H1 (cell line): ENCODE data around the gene UBE2O. TPM values are rescaled to one million over a fixed set of nuclear protein-coding genes. Genes with fewer than 3 reads are reported as not detected.

Experiments used
- ASH2L ChIP-seq: fragments of 200-600, 300-600 bp; sonication (generic); IDR thresholded peaks from one replicate; pipeline ENCODE4 v1.7.1; 2017; ENCODE audit warnings: low read length
- BRCA1 ChIP-seq: IDR thresholded peaks from 2 replicates; pipeline ENCODE4 v1.6.1; 2012; ENCODE audit warnings: low read depth, low read length, improper control_type of control experiment
- CHD1 ChIP-seq: IDR thresholded peaks from 2 replicates; pipeline ENCODE4 v1.6.1; 2012; ENCODE audit warnings: low read depth, low read length, improper control_type of control experiment
- CHD2 ChIP-seq: IDR thresholded peaks from 2 replicates; pipeline ENCODE4 v1.6.1; 2012; ENCODE audit warnings: low read length, improper control_type of control experiment
- EZH2 ChIP-seq: fragments of 200-600 bp; sonication (generic); IDR thresholded peaks from 2 replicates; pipeline ENCODE4 v1.7.1; 2012; ENCODE audit warnings: low read depth, mild to moderate bottlenecking, moderate library complexity, low read length, inconsistent platforms; ENCODE audit not compliant: severe bottlenecking
- FOSL1 ChIP-seq: IDR thresholded peaks from 2 replicates; pipeline ENCODE4 v1.6.1; 2011; ENCODE audit warnings: mild to moderate bottlenecking, low read depth, low read length, moderate library complexity; ENCODE audit not compliant: insufficient read depth
- GTF2F1 ChIP-seq: IDR thresholded peaks from 2 replicates; pipeline ENCODE4 v1.6.1; 2012; ENCODE audit warnings: low read depth, low read length, improper control_type of control experiment, borderline replicate concordance
- HDAC2 ChIP-seq, 2 experiments: fragments of 300-600 bp in 1 of 2; sonication (generic) in 1 of 2; IDR thresholded peaks; 2 replicates each; pipeline ENCODE4 v1.6.1; 2011 to 2012; ENCODE audit warnings: low read depth in 2 of 2, low read length in 2 of 2, mild to moderate bottlenecking in 2 of 2, moderate library complexity in 2 of 2, borderline replicate concordance in 1 of 2, inconsistent platforms in 1 of 2
- KDM4A ChIP-seq: IDR thresholded peaks from one replicate; pipeline ENCODE4 v1.7.1; 2012; ENCODE audit warnings: low read depth, mild to moderate bottlenecking, moderate library complexity, low read length, inconsistent platforms; ENCODE audit not compliant: severe bottlenecking
- RBBP5 ChIP-seq: IDR thresholded peaks from 2 replicates; pipeline ENCODE4 v1.7.1; 2012; ENCODE audit warnings: low read depth, mild to moderate bottlenecking, inconsistent platforms, low read length, moderate library complexity, borderline replicate concordance
- RNF2 ChIP-seq: fragments of 200-900, 300-1000 bp; sonication (generic); IDR thresholded peaks from 2 replicates; pipeline ENCODE4 v1.7.1; 2016; ENCODE audit warnings: borderline replicate concordance, low read depth, mild to moderate bottlenecking, antibody characterized with exemption, low read length; ENCODE audit not compliant: poor library complexity, severe bottlenecking; ENCODE audit errors: missing control alignments
- SIRT6 ChIP-seq: IDR thresholded peaks from one replicate; pipeline ENCODE4 v1.7.1; 2012; ENCODE audit warnings: low read length, inconsistent platforms
- SIX5 ChIP-seq: IDR thresholded peaks from 2 replicates; pipeline ENCODE4 v1.6.1; 2011; ENCODE audit warnings: mild to moderate bottlenecking, low read depth, low read length
- TCF12 ChIP-seq: IDR thresholded peaks from 2 replicates; pipeline ENCODE4 v1.6.1; 2011; ENCODE audit warnings: low read depth, mild to moderate bottlenecking, low read length
- YY1 ChIP-seq: IDR thresholded peaks from 2 replicates; pipeline ENCODE4 v1.6.1; 2011; ENCODE audit warnings: low read depth, mild to moderate bottlenecking, low read length
- polyA plus RNA-seq, 7 experiments: library from polyadenylated mRNA; depleted of rRNA in 3 of 7; stranded (reverse) in 5 of 7; unstranded in 2 of 7; fragments of >200 nt in 5 of 7; fragments of 200-250 nt in 2 of 7; gene quantifications; 1 replicate in 5 of 7; 2 replicates in 1 of 7; 4 replicates in 1 of 7; pipeline versions ENCODE4 v1.2.1 to v1.2.3, GENCODE V29; 2011 to 2013; ENCODE audit warnings: missing spikeins in 2 of 7, mixed read lengths in 2 of 7
- total RNA-seq: library from RNA; stranded (reverse); fragmentation: NEBNext Ultra II Directional; extraction: Animal tissue kit (Norgen Biotek cat#: 25700); gene quantifications from 2 replicates; pipeline ENCODE4 v1.2.1, GENCODE V29; 2021
- TF ChIP-seq, protein P1 (sequence below): IDR thresholded peaks from 2 replicates; pipeline ENCODE4 v1.6.1; 2012; ENCODE audit warnings: inconsistent platforms
- TF ChIP-seq, protein P2 (sequence below), 3 experiments: IDR thresholded peaks; 1 replicate in 2 of 3; 2 replicates in 1 of 3; pipeline versions ENCODE4 v1.5.1 to v1.6.1; 2011; ENCODE audit warnings: low read length in 3 of 3, mild to moderate bottlenecking in 3 of 3, inconsistent platforms in 2 of 3, low read depth in 1 of 3, moderate library complexity in 1 of 3; ENCODE audit not compliant: insufficient read depth in 1 of 3; ENCODE audit errors: control extremely low read depth in 1 of 3

UBE2O gene
- total and polyA plus RNA-seq, 2 of the 8 experiments (the other 6 are each of a cell fraction or from before 2014, with no cell fraction given), result 24.4 to 63.0 TPM

DNA sequence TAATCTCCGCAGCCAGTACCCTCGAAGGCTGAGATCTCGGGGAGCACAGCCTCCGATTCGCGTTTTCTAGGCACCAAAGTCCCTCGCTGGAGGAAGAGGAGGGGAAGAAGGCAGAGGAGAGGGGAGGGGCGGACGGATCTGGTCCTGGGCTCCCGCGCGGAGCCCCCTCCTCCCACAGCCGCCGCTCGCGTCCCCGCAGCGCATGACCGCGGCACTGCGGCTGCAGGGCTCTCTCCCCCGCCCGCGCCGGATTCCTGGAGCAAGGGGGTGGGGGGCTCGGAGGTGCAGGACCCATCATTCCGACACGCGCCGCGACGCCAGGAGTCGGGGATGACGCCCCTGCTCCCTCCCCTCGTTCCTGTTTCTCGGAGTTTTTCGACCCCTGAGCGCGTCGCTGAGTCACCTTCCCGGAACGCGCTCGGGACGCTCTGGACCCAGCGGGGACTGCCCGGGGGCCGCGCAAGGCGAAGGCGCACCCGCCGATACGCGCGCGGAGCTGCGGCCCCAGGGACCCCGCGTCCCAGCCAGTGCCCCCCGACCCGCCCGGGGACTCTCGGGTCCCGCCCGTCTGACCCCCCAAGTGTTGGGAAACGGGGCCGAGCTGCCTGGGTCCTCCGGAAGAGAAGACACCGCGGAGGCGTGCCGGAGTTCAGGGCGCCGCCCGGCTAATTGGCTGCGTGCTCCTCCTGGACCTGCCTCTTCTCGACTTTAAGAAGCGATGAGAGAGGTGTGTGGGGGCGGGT, 70.0 kb downstream of the UBE2O start (continued):
- TF ChIP-seq, protein P1, sequence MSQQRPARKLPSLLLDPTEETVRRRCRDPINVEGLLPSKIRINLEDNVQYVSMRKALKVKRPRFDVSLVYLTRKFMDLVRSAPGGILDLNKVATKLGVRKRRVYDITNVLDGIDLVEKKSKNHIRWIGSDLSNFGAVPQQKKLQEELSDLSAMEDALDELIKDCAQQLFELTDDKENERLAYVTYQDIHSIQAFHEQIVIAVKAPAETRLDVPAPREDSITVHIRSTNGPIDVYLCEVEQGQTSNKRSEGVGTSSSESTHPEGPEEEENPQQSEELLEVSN, result peak; percentile 47; the same call in 1 of the 2 replicates
- TF ChIP-seq CHD2, result no peak
- TF ChIP-seq, protein P2, sequence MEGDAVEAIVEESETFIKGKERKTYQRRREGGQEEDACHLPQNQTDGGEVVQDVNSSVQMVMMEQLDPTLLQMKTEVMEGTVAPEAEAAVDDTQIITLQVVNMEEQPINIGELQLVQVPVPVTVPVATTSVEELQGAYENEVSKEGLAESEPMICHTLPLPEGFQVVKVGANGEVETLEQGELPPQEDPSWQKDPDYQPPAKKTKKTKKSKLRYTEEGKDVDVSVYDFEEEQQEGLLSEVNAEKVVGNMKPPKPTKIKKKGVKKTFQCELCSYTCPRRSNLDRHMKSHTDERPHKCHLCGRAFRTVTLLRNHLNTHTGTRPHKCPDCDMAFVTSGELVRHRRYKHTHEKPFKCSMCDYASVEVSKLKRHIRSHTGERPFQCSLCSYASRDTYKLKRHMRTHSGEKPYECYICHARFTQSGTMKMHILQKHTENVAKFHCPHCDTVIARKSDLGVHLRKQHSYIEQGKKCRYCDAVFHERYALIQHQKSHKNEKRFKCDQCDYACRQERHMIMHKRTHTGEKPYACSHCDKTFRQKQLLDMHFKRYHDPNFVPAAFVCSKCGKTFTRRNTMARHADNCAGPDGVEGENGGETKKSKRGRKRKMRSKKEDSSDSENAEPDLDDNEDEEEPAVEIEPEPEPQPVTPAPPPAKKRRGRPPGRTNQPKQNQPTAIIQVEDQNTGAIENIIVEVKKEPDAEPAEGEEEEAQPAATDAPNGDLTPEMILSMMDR (IDR thresholded peaks at IDR 0.05; ENCODE audit: control extremely low read depth in 1 of 3, insufficient read depth in 1 of 3, low read depth in 1 of 3, low read length in 3 of 3), result no peak
- no peak for TF ChIP-seq CHD1
- no peak for TF ChIP-seq SIRT6
- peak; percentile 99 for TF ChIP-seq KDM4A
- no peak for TF ChIP-seq TCF12
- TF ChIP-seq RNF2, result peak; percentile 37
- TF ChIP-seq RBBP5, result peak; percentile 24; the same call in 1 of the 2 replicates
- TF ChIP-seq FOSL1, result no peak
- no peak for TF ChIP-seq SIX5
- TF ChIP-seq HDAC2 (IDR thresholded peaks at IDR 0.05; ENCODE audit: borderline replicate concordance in 1 of 2, low read depth in 2 of 2, low read length in 2 of 2), result no peak
- TF ChIP-seq ASH2L, result peak; percentile 88
- no peak for TF ChIP-seq BRCA1
- TF ChIP-seq EZH2, result peak; percentile 49
- TF ChIP-seq GTF2F1, result no peak
- no peak for TF ChIP-seq YY1
